GM21528 (cell line): ENCODE data around the gene CA4.

Experiments used
- ATAC-seq: cut with Tn5 transposase; IDR thresholded peaks from one replicate; pipeline ENCODE4 v1.9.1; 2021; ENCODE audit warnings: mild to moderate bottlenecking, moderate library complexity; ENCODE audit not compliant: unreplicated experiment, low FRiP score

Gene CA4

GRCh38 chr17:60128171-60128859 lies 21.5 kb upstream of the CA4 start:
- no peak for ATAC-seq

- ATAC-seq = no peak
Observed at GRCh38 chr17:60129164-60129563, 20.6 kb upstream of the CA4 start.

GRCh38 chr17:60130466-60130865 lies 19.3 kb upstream of the CA4 start:
- ATAC-seq = no peak

GRCh38 chr17:60134396-60135150 lies 15.2 kb upstream of the CA4 start:
- no peak for ATAC-seq

GRCh38 chr17:60135151-60135950 lies 14.4 kb upstream of the CA4 start:
- ATAC-seq = peak; percentile 82

- no peak for ATAC-seq
Observed at GRCh38 chr17:60135951-60136666, 13.7 kb upstream of the CA4 start.

GRCh38 chr17:60137731-60138130 lies 12.0 kb upstream of the CA4 start:
- ATAC-seq = no peak

- no peak for ATAC-seq
Observed at GRCh38 chr17:60138769-60139437, 10.9 kb upstream of the CA4 start.

GRCh38 chr17:60139438-60140285 lies 10.1 kb upstream of the CA4 start:
- no peak for ATAC-seq

GRCh38 chr17:60141111-60142018 lies 8.4 kb upstream of the CA4 start:
- ATAC-seq = no peak

GRCh38 chr17:60142872-60143499 lies 6.8 kb upstream of the CA4 start:
- ATAC-seq = no peak

- ATAC-seq = no peak
Observed at GRCh38 chr17:60145006-60145935, 4.5 kb upstream of the CA4 start.

- no peak for ATAC-seq
Observed at GRCh38 chr17:60146206-60146605, 3.6 kb upstream of the CA4 start.

GRCh38 chr17:60147553-60148223 lies 2.1 kb upstream of the CA4 start:
- no peak for ATAC-seq

- no peak for ATAC-seq
Observed at GRCh38 chr17:60148373-60148772, 1.4 kb upstream of the CA4 start.

GRCh38 chr17:60151355-60151754 lies 1.6 kb downstream of the CA4 start:
- ATAC-seq = no peak
